ENCODE results near the gene ASPA. TPM values are rescaled to one million over a fixed set of nuclear protein-coding genes. Genes with fewer than 3 reads are reported as not detected.

Gene ASPA
- total and polyA plus RNA-seq, 2 experiments from 2014 or later, result 0.13 TPM; not detected in 1

GRCh38 chr17:3472137-3472536 lies 3.7 kb upstream of the ASPA start:
- no peaks in the 10 kb centered on the region for H3K27me3 ChIP-seq (ENCODE audit: insufficient read depth)
- H2AFZ ChIP-seq, result peak overlapping the region; percentile 93; the same call in 1 of the 2 replicates
- peaks cover 10% of the 10 kb centered on the region for H3K4me1 ChIP-seq (ENCODE audit: insufficient read depth)
- Mint-ChIP-seq H3K4me1 (peaks cover 14% of the 10 kb centered on the region; the same call in 2 of the 3 replicates), H3K27ac (no peak overlapping the region), H3K36me3 (ENCODE audit: low read depth) (no peaks in the 10 kb centered on the region), H3K9me3 (no peaks in the 10 kb centered on the region; the same call in 2 of the 3 replicates), H3K27me3 (ENCODE audit: insufficient read depth, low read depth, poor library complexity) (peaks cover 1% of the 10 kb centered on the region), H3K4me3 (no peak overlapping the region)
- H3K4me2 ChIP-seq, result no peak overlapping the region
- H4K20me1 ChIP-seq (replicated peaks; ENCODE audit: insufficient read depth), result no peaks in the 10 kb centered on the region
- TF ChIP-seq CREB1 (CRISPR knock-in tag; IDR thresholded peaks at IDR 0.05; ENCODE audit: low read depth), result no peak
- no peaks in the 10 kb centered on the region for H3K36me3 ChIP-seq (ENCODE audit: insufficient read depth)
- no peak overlapping the region for H3K27ac ChIP-seq (ENCODE audit: low read depth)
- DNase-seq (ENCODE audit: low spot score) (no peak), ATAC-seq (peak; percentile 26; the same call in 1 of the 3 replicates)
- H3K9me2 ChIP-seq (ENCODE audit: insufficient read depth), result no peaks in the 10 kb centered on the region
- no peaks in the 10 kb centered on the region for H3F3A ChIP-seq (replicated peaks; ENCODE audit: low read depth)
- no peaks in the 10 kb centered on the region for H3K79me2 ChIP-seq (replicated peaks; ENCODE audit: insufficient read depth)
- H3K4me3 ChIP-seq, result no peak overlapping the region

DNA sequence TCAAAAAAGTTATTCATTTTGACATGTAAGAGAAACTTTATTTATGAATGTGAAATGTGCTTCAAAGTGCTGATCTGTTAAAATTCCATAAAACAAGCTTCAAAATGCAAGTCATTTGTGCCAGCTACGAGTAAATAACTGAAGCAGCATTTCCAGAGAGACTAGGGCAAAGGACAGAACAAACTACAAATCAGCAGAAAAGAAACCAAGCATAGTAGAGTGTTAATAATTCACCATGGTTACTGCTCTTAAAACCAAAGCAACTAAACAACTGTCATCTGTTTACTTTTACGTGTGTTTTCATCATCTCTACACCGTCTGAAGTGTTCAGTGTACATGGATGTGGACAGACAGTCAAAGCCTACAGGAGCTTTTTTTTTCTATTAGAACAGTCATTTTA lies 1.6 kb upstream of the ASPA start:
- no peak overlapping the region for H3K4me3 Mint-ChIP-seq
- Histone ChIP-seq H3K4me2 (no peak overlapping the region), H2AFZ (peak overlapping the region; percentile 23; the same call in 1 of the 2 replicates), H4K20me1 (replicated peaks; ENCODE audit: insufficient read depth) (no peaks in the 10 kb centered on the region), H3K4me3 (no peak overlapping the region), H3K27me3 (ENCODE audit: insufficient read depth) (no peaks in the 10 kb centered on the region), H3K9me2 (ENCODE audit: insufficient read depth) (no peaks in the 10 kb centered on the region), H3K27ac (ENCODE audit: low read depth) (no peak overlapping the region), H3F3A (replicated peaks; ENCODE audit: low read depth) (no peaks in the 10 kb centered on the region), H3K36me3 (ENCODE audit: insufficient read depth) (no peaks in the 10 kb centered on the region), H3K4me1 (ENCODE audit: insufficient read depth) (peaks cover 10% of the 10 kb centered on the region), H3K79me2 (replicated peaks; ENCODE audit: insufficient read depth) (no peaks in the 10 kb centered on the region)
- ATAC-seq (no peak), DNase-seq (ENCODE audit: low spot score) (no peak)
- no peak for TF ChIP-seq ZNF114 (CRISPR knock-in tag; IDR thresholded peaks at IDR 0.05)
- TF ChIP-seq ETS1 (IDR thresholded peaks at IDR 0.05), result no peak
- TF ChIP-seq, protein P1, sequence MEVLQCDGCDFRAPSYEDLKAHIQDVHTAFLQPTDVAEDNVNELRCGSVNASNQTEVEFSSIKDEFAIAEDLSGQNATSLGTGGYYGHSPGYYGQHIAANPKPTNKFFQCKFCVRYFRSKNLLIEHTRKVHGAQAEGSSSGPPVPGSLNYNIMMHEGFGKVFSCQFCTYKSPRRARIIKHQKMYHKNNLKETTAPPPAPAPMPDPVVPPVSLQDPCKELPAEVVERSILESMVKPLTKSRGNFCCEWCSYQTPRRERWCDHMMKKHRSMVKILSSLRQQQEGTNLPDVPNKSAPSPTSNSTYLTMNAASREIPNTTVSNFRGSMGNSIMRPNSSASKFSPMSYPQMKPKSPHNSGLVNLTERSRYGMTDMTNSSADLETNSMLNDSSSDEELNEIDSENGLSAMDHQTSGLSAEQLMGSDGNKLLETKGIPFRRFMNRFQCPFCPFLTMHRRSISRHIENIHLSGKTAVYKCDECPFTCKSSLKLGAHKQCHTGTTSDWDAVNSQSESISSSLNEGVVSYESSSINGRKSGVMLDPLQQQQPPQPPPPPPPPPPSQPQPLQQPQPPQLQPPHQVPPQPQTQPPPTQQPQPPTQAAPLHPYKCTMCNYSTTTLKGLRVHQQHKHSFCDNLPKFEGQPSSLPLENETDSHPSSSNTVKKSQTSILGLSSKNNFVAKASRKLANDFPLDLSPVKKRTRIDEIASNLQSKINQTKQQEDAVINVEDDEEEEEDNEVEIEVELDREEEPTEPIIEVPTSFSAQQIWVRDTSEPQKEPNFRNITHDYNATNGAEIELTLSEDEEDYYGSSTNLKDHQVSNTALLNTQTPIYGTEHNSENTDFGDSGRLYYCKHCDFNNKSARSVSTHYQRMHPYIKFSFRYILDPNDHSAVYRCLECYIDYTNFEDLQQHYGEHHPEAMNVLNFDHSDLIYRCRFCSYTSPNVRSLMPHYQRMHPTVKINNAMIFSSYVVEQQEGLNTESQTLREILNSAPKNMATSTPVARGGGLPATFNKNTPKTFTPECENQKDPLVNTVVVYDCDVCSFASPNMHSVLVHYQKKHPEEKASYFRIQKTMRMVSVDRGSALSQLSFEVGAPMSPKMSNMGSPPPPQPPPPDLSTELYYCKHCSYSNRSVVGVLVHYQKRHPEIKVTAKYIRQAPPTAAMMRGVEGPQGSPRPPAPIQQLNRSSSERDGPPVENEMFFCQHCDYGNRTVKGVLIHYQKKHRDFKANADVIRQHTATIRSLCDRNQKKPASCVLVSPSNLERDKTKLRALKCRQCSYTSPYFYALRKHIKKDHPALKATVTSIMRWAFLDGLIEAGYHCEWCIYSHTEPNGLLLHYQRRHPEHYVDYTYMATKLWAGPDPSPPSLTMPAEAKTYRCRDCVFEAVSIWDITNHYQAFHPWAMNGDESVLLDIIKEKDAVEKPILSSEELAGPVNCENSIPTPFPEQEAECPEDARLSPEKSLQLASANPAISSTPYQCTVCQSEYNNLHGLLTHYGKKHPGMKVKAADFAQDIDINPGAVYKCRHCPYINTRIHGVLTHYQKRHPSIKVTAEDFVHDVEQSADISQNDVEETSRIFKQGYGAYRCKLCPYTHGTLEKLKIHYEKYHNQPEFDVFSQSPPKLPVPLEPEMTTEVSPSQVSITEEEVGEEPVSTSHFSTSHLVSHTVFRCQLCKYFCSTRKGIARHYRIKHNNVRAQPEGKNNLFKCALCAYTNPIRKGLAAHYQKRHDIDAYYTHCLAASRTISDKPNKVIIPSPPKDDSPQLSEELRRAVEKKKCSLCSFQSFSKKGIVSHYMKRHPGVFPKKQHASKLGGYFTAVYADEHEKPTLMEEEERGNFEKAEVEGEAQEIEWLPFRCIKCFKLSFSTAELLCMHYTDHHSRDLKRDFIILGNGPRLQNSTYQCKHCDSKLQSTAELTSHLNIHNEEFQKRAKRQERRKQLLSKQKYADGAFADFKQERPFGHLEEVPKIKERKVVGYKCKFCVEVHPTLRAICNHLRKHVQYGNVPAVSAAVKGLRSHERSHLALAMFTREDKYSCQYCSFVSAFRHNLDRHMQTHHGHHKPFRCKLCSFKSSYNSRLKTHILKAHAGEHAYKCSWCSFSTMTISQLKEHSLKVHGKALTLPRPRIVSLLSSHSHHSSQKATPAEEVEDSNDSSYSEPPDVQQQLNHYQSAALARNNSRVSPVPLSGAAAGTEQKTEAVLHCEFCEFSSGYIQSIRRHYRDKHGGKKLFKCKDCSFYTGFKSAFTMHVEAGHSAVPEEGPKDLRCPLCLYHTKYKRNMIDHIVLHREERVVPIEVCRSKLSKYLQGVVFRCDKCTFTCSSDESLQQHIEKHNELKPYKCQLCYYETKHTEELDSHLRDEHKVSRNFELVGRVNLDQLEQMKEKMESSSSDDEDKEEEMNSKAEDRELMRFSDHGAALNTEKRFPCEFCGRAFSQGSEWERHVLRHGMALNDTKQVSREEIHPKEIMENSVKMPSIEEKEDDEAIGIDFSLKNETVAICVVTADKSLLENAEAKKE (CRISPR knock-in tag; IDR thresholded peaks at IDR 0.05), result no peak
- TF ChIP-seq POLR2AphosphoS5 (IDR thresholded peaks at IDR 0.05; ENCODE audit: low read depth), result no peak
- no peak for TF ChIP-seq EZH2phosphoT487 (IDR thresholded peaks at IDR 0.05; ENCODE audit: unreplicated experiment)
- no peak for TF ChIP-seq REST (IDR thresholded peaks at IDR 0.05; ENCODE audit: unreplicated experiment)
- TF ChIP-seq NANOG (IDR thresholded peaks at IDR 0.05; ENCODE audit: borderline replicate concordance), result no peak
- no peak for TF ChIP-seq EZH2 (IDR thresholded peaks at IDR 0.05; ENCODE audit: low read depth, unreplicated experiment)
- no peak for TF ChIP-seq JUNB (IDR thresholded peaks at IDR 0.05; ENCODE audit: unreplicated experiment)
- TF ChIP-seq CREB1 (CRISPR knock-in tag; IDR thresholded peaks at IDR 0.05; ENCODE audit: low read depth), result no peak
- no peak for TF ChIP-seq STAT1 (IDR thresholded peaks at IDR 0.05; ENCODE audit: unreplicated experiment)
- TF ChIP-seq ZNF331 (CRISPR knock-in tag; IDR thresholded peaks at IDR 0.05; ENCODE audit: low read depth), result no peak
- no peaks in the 10 kb centered on the region for H3K36me3 Mint-ChIP-seq (ENCODE audit: low read depth)
- peaks cover 14% of the 10 kb centered on the region; the same call in 2 of the 3 replicates for H3K4me1 Mint-ChIP-seq
- no peak overlapping the region for H3K27ac Mint-ChIP-seq
- no peaks in the 10 kb centered on the region; the same call in 2 of the 3 replicates for H3K9me3 Mint-ChIP-seq
- H3K27me3 Mint-ChIP-seq (ENCODE audit: insufficient read depth, low read depth, poor library complexity), result peaks cover 1% of the 10 kb centered on the region

All from GM23338 (cell line).